ENCODE data around the gene BLOC1S6. TPM values are rescaled to one million over a fixed set of nuclear protein-coding genes. Genes with fewer than 3 reads are reported as not detected.
A peak's percentile ranks its signal among the peaks of the same experiment; 100 is the strongest.

Gene BLOC1S6
- total RNA-seq, 1 experiment from 2014 or later = 35.0 TPM

GRCh38 chr15:45604326-45604725 is 17.1 kb downstream of the BLOC1S6 start:
- Mint-ChIP-seq H3K27me3 (ENCODE audit: unreplicated experiment) (no peaks in the 10 kb centered on the region), H3K4me3 (ENCODE audit: low read depth, unreplicated experiment) (no peak overlapping the region), H3K9me3 (ENCODE audit: low read depth, unreplicated experiment) (no peaks in the 10 kb centered on the region), H3K4me1 (ENCODE audit: low read depth, unreplicated experiment) (no peaks in the 10 kb centered on the region), H3K27ac (ENCODE audit: unreplicated experiment) (no peak overlapping the region), H3K36me3 (ENCODE audit: insufficient read depth, unreplicated experiment) (peaks cover 6% of the 10 kb centered on the region)
- CTCF ChIA-PET = no interaction called here
- TF ChIP-seq, protein P1, sequence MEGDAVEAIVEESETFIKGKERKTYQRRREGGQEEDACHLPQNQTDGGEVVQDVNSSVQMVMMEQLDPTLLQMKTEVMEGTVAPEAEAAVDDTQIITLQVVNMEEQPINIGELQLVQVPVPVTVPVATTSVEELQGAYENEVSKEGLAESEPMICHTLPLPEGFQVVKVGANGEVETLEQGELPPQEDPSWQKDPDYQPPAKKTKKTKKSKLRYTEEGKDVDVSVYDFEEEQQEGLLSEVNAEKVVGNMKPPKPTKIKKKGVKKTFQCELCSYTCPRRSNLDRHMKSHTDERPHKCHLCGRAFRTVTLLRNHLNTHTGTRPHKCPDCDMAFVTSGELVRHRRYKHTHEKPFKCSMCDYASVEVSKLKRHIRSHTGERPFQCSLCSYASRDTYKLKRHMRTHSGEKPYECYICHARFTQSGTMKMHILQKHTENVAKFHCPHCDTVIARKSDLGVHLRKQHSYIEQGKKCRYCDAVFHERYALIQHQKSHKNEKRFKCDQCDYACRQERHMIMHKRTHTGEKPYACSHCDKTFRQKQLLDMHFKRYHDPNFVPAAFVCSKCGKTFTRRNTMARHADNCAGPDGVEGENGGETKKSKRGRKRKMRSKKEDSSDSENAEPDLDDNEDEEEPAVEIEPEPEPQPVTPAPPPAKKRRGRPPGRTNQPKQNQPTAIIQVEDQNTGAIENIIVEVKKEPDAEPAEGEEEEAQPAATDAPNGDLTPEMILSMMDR (IDR thresholded peaks at IDR 0.05; ENCODE audit: unreplicated experiment) = no peak
- no TSS peak for BruUV-seq (replicated peaks)
- DNase-seq = no peak
- intact Hi-C loops (cut with micrococcal nuclease; ENCODE audit: unreplicated experiment) = no loop called here

DNA sequence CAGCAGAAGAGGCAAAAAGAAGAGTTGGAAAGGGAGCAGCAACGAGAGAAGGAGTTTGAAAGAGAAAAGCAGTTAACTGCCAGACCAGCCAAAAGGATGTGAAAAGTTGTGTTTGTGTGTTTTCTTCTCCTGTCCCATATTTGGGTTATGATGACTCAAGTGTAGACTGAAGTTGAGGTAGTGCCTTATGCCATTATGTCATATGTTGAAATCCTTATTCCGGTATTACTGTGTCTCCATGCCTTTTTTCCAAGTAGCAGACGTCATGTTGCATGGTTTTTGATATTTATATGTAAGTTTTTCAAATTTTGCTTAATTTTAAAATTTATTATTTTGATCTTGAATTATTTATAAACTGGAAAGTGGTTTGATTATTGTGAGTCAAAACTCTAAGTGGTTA is 19.2 kb downstream of the BLOC1S6 start:
- TF ChIP-seq, protein P1 (IDR thresholded peaks at IDR 0.05; ENCODE audit: unreplicated experiment) = no peak
- peaks cover 6% of the 10 kb centered on the region for H3K36me3 Mint-ChIP-seq (ENCODE audit: insufficient read depth, unreplicated experiment)
- no peaks in the 10 kb centered on the region for H3K27me3 Mint-ChIP-seq (ENCODE audit: unreplicated experiment)
- no peaks in the 10 kb centered on the region for H3K9me3 Mint-ChIP-seq (ENCODE audit: low read depth, unreplicated experiment)
- no TSS peak for BruUV-seq (replicated peaks)
- H3K4me3 Mint-ChIP-seq (ENCODE audit: low read depth, unreplicated experiment) = no peak overlapping the region
- CTCF ChIA-PET = no interaction called here
- no peak overlapping the region for H3K27ac Mint-ChIP-seq (ENCODE audit: unreplicated experiment)
- H3K4me1 Mint-ChIP-seq (ENCODE audit: low read depth, unreplicated experiment) = no peaks in the 10 kb centered on the region
- no peak for DNase-seq
- intact Hi-C loops (cut with micrococcal nuclease; ENCODE audit: unreplicated experiment) = no loop called here

GRCh38 chr15:45606841-45607240 is 19.7 kb downstream of the BLOC1S6 start:
- intact Hi-C loops (cut with micrococcal nuclease; ENCODE audit: unreplicated experiment) = no loop called here
- TF ChIP-seq, protein P1 (IDR thresholded peaks at IDR 0.05; ENCODE audit: unreplicated experiment) = no peak
- Mint-ChIP-seq H3K36me3 (ENCODE audit: insufficient read depth, unreplicated experiment) (peaks cover 6% of the 10 kb centered on the region), H3K9me3 (ENCODE audit: low read depth, unreplicated experiment) (no peaks in the 10 kb centered on the region), H3K27me3 (ENCODE audit: unreplicated experiment) (no peaks in the 10 kb centered on the region), H3K4me1 (ENCODE audit: low read depth, unreplicated experiment) (no peaks in the 10 kb centered on the region), H3K27ac (ENCODE audit: unreplicated experiment) (no peak overlapping the region), H3K4me3 (ENCODE audit: low read depth, unreplicated experiment) (no peak overlapping the region)
- DNase-seq = no peak
- BruUV-seq (replicated peaks) = no TSS peak
- CTCF ChIA-PET = no interaction called here

- no TSS peak for BruUV-seq (replicated peaks)
- CTCF ChIA-PET = interaction anchor here (0.6 to 1.0 kb wide), 4 partner anchors 24 to 169 kb away, joined by 3 to 5 read pairs (median 4); partner anchors contain the start of gene BLOC1S6
- H3K27ac Mint-ChIP-seq (ENCODE audit: unreplicated experiment) = no peak overlapping the region
Measured at GRCh38 chr15:45611305-45611704, 24.1 kb downstream of the BLOC1S6 start.

More at GRCh38 chr15:45611305-45611704, 24.1 kb downstream of the BLOC1S6 start:
- no peaks in the 10 kb centered on the region for H3K4me1 Mint-ChIP-seq (ENCODE audit: low read depth, unreplicated experiment)
- H3K9me3 Mint-ChIP-seq (ENCODE audit: low read depth, unreplicated experiment) = no peaks in the 10 kb centered on the region
- peaks cover under 1% of the 10 kb centered on the region for H3K36me3 Mint-ChIP-seq (ENCODE audit: insufficient read depth, unreplicated experiment)
- peak; percentile 14 for DNase-seq
- intact Hi-C loops (cut with micrococcal nuclease; ENCODE audit: unreplicated experiment) = loop anchor here (2.0 kb wide), 1 partner anchor 91 kb away; no protein-coding TSS in a partner anchor
- H3K27me3 Mint-ChIP-seq (ENCODE audit: unreplicated experiment) = no peaks in the 10 kb centered on the region
- no peak overlapping the region for H3K4me3 Mint-ChIP-seq (ENCODE audit: low read depth, unreplicated experiment)
- TF ChIP-seq, protein P1 (IDR thresholded peaks at IDR 0.05; ENCODE audit: unreplicated experiment) = no peak

Measured in Calu3 (cell line).